Cerebellar nuclear complex (tissue), 1 donor: ENCODE measurements around the gene ERAL1.
A peak's percentile ranks its signal among the peaks of the same experiment; 100 is the strongest.
"Not testable (repeated sequence)": the region's sequence is repeated elsewhere in the genome, so short reads cannot be mapped to it uniquely, and the experiment has no call there.

Source experiments
- DNase-seq, 2 experiments: peaks; one replicate each; lab custom pipeline; 2025; lab: John Stamatoyannopoulos, UW

Gene ERAL1

DNA sequence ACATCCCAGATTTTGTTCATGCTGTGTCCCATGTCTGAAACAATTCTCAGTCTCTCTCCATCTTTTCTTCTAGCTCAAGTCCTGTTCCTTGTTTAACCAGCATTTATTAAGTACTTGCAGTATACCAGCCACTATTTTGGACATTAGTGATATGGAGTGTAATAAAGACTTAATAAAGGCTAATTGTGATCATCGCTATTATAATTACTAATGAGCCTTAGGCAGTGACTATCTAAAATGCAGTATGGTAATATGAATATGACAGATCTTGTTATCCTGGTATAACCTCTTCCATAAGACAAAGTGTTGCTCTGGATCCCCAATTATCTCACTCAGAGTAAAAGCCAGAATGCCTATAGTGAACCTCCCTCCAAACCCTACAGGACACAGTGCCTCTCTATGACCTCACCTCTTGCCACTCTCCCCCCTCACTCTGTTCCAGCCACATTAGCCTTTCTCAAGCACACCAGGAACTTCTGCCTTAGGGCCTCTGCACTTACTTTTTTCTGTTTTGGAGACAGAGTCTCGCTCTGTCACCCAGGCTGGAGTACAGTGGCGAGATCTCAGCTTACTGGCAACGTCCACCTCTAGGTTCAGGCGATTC lies 44.5 kb downstream of the ERAL1 start:
- DNase-seq, result no peak

DNA sequence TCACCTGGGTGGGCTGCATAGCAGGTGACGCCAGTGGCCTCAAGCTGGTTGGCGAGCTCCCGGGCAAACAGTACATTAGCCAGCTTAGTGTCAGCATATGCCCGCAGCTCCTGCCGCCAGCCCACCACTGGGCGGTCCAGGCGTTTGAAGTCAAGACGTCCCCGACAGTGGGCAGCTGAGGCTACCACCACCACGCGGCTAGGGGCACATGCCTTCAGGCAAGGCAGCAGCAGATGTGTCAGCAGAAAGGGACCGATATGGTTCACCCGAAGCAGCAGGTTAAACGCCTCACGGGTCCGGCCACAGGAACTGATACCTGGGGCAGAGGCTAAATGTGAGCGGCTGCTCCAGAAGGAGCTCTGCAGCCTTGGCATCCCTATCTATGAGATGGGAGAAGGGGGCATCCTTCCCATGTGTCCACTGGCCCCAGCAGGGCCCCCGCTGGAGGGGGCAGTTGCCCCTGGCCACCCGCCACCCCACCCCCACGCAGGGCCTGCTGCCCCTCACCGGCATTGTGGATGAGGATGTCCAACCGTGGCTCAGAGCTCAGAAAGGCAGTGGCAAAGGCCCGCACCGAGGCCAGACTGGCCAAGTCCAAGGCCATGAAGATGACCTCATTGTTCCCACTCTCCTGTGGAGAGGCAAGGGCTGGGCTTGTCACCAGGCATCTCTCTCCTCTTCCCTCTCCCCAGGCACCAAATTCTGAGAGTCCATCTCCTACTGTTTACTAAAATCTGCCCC lies 46.3 kb downstream of the ERAL1 start:
- DNase-seq, result peak in 1 of 2 experiments; percentile 11

DNA sequence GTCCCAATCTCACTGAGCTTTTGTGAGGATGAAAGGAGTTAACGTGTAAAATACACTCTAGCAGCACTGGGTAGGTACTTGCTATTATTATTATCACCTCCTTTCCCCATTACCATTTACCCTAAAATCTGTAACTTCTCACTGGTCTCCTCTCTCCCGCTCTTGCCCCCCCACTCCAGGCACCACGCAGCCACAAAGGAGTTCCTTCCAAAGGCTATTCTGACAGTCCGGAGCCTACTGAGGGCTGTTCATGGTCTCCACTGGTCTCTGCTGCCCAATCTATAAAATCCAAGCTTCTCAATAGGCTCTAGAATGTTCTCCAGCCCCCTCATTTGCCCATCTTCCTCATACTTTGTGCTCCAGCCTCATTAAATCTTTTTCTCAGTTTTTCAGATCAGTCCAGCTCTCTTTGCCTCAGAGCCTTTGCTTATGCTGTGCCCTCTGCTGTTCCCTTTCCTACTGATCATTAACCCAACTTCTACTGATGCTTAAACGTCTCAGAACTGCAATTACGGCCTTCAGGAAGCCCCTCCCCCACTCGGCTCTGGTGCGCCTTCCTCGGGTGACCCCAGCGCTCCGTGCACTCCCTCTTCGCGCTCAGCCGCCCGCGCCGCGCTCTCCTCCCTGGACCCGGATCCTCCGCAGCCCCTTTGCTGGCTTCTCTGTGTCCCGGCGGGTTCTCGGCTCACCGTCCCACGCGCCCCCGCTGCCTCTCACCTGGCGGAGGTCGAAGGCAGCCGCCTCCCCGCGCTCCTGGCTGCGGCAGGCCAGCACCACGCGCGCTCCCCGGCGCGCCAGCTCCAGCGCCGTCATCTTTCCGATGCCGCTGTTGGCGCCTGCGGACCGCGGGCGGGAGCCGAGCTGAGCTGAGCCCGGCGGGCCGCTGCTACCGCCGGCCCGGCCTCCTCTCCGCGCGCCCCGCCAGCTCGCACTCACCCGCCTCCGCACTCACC lies 47.3 kb downstream of the ERAL1 start:
- DNase-seq, result no peak

DNA sequence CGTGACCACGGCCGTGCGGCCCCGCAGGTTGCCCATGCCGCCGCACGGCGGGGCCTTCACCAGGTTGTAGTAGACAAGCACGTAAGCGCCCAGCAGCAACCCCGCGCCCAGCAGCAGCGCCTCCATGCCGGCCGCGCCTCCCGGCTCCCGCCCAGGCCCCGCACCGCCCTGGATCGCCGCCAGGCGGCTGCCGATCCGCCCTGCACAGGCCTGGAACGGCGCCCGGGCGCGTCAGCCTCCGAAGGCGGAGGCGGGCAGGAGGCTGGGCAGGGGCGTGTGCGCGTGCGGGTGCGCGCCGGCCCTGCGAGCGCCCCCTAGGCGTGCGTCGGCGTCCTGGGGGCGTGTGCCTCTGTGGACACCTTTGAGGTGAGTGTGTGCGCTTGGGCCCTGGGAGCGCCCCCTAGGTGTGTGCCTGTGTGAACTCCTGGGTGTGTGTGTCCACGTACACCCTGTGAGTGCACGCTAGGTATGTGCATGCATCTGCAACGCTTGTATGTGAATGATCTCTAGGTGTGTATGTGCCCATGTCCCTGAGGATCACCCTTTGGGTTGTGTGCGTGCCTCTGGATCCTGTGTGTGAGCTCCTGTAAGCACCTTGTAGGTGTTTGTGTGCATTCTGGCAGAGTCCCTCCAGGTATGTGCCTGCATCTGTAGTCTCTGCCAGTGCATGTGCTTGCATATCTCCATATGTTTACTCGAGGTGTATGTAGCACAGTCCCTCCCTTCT lies 48.2 kb downstream of the ERAL1 start, which contains the start of gene DHRS13:
DHRS13 (minus strand) TSS at position 261 of the 727 bp plus-strand sequence; CDS start at position 126, 135 bp downstream.
- DNase-seq, result peak; percentile 56 to 66

DNA sequence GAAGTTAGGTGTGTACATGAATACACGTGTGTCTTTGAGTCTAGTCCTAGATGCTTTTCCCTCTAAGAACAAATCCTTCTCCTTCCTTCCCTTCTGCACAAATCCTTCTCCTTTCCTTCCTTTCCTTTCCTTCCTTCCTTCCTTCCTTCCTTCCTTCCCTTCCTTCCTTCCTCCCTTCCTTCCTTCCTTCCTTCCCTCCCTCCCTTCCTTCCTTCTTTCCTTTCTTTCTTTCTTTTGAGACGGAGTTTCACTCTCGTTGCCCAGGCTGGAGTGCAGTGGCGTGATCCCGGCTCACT lies 48.7 kb downstream of the ERAL1 start:
- not testable (repeated sequence) for DNase-seq

DNA sequence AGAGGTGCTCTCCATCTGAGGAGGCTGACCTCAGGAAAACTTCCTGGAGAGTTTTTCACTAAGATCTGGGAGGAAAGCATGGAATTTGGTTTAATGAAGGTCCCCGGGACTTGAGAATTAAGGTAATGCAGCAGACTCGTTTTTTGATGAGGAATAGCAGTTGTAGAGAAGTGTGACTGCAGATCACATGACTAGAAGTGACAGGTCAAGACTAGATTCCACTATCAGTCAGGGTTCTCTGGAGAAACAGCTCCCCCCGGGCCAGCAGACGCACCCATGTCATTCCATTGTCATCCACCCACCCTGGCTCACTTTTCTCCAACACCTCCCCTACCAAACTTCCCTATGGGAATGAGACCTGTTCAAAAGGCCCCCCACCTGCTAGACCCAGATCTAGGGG lies 50.0 kb downstream of the ERAL1 start:
- no peak for DNase-seq

DNA sequence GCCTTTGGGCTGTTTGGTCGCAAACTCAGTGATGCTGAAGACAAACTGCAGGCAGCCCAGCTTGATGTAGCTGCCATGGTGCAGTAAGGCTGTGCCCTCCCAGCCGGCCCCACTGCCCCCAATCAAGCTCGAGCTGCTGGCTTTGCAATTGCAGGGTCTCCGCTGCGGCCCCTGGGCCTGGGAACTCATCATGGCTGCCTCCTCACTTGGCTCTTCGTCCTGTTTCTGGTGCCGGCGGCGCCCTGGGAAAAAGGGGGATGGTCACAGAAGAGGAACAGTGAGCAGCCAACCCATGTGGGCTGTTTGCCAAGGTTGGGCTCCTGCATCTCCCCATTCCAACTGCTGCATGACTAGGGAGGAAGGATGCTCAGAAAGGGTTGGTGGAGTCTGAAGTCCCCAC lies 51.5 kb downstream of the ERAL1 start:
- DNase-seq, result no peak

DNA sequence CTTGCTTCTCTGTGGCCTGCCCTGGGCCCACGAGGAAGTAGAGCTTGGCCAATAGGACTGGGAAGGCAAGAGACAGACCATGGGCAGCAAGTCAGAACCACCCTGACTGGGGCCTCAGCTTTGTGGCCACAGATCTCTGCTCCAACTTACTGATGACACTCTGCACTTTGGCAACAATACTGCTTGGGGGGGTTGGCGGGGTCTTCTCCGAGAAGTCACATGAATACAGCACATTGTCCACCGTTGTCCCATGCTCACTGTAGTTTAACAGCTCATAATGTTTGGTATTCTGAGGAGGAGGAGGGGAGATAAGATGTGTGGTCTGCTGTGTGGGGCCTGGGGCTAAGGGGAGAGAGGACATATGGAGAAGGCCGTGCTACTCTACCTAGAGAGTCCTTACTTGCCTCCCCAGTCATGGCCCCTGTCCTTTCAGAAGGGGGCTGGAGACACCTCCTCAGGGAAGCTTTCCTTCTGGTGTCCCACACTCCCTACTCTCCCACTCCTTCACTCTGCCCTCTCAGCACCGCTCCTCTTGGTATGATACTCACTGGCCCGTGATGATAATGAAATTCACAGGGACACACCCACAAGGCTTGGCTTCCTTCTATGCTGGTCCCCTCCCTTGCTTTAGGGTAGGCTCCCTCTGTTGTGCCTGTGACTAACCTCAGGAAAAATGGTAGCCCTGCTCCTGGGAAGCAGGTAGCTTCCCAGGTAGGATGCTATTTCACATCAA lies 52.1 kb downstream of the ERAL1 start:
- DNase-seq, result no peak

DNA sequence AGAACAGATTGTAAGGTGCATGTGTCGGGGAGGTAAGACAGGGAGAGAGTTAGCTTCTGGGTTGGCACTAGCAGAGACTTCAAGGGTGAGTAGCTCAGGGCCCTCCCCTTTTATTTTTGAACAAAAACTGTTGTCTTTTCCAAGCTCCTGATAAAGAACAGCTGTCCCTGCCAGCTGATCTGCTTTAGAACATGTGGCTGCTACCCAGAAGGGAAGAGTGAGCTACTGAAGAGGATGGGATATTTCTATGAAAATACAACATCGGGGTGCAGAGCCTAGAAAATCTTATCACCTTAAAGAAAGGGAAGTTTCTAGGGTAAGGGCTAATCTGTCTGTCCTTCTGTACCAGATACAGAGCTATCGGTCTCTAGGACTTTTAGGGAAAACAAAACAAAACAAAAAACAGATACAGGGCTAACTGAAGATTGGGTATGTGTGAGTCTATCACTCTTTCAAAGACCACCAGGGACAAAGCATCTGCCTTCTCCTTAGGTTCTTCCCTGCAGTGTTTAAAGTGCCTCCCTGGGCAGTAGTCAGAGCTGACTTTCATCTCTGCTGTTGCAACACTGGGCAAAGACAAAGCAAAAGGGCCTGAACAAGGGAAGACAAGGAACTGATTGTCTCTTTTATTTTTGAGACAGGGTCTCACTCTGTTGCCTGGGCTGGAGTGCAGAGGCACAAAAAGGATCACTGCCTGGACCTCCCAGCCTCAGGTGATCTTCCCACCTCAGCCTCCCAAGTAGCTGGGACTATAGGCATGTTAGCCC lies 53.1 kb downstream of the ERAL1 start:
- DNase-seq, result no peak

DNA sequence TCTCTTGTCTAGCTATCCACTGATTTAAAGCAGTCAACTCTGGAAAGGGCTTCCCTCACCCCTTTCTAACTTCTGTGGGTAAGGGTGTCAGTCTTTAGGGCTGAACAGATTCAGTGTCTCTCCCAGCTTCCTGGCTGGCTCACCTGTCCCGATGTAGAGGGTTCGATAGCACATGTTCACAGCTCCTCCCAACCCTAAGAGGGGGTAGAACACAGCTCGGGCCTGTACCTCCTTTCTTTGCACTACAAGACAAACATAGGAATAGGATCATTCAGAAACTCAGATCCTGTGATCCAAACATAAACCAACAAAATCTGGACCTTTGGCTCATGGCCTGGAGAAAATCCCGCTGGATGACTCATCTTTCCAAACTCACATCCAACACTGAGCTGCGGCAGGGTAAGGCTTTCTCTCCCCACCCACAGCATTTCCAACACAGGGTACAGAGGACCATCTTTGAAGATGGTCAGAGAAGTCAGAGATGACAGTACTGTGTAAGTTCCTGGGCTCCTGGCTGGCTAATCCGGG lies 53.9 kb downstream of the ERAL1 start:
- no peak for DNase-seq

DNA sequence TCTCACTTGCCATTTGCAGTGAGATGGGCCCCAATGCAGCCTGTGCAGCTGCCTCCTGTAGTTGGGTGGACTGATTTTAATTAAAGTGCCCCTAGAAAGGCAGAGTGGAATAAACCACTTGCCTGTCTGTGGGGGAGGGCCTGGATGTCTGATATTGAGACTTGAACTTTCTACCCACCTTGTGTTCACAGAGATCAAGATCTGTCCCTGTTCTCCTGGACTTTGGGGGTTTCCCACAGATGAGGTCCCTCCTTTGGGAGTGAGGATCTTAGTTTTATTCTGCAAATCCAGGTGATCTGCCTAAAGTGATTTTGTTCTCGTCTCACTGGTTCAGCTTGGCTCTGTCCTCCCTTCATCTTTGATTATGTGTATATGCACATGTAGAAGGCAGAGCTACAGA lies 55.7 kb downstream of the ERAL1 start:
- DNase-seq, result no peak
